Lower lobe of right lung (tissue), 2 donors: ENCODE data around the gene RALGPS2. TPM values are rescaled to one million over a fixed set of nuclear protein-coding genes. Genes with fewer than 3 reads are reported as not detected.
"Not testable (repeated sequence)": the region's sequence is repeated elsewhere in the genome, so short reads cannot be mapped to it uniquely, and the experiment has no call there.

Experiments
- ATAC-seq, 2 donors: fragments of 200-7000 bp; cut with Tn5 transposase; one replicate each; pipeline ENCODE4 v1.9.1; 2020 to 2022; ENCODE audit warnings: mild to moderate bottlenecking in 2 of 2, moderate library complexity in 2 of 2
- DNase-seq: peaks from one replicate; pipeline ENCODE4 v3.0.0-alpha.2; 2020
- H3K27ac ChIP-seq: fragments of 200-600 bp; one replicate; pipeline ENCODE4 v1.8.0; 2022
- H3K27me3 ChIP-seq: fragments of 200-600 bp; one replicate; pipeline ENCODE4 v1.8.0; 2022; ENCODE audit warnings: low read depth
- H3K36me3 ChIP-seq: fragments of 200-600 bp; one replicate; pipeline ENCODE4 v1.8.0; 2022; ENCODE audit warnings: mild to moderate bottlenecking
- H3K4me1 ChIP-seq: fragments of 200-600 bp; one replicate; pipeline ENCODE4 v1.8.0; 2022
- H3K4me3 ChIP-seq: fragments of 200-600 bp; one replicate; pipeline ENCODE4 v1.8.0; 2022; ENCODE audit warnings: mild to moderate bottlenecking
- H3K9me3 ChIP-seq: fragments of 200-600 bp; one replicate; pipeline ENCODE4 v1.8.0; 2022
- intact Hi-C: fragments of 100-400 bp; cut with DNase I; formaldehyde crosslinking; loops from one replicate; pipeline ENCODE4 v1.11.0; 2022
- total RNA-seq: library from RNA; stranded (reverse); fragmentation: NEBNext Ultra II Directional; extraction: Animal tissue kit (Norgen Biotek cat#: 25700); gene quantifications from one replicate; pipeline ENCODE4 v1.2.1, GENCODE V29; 2021
- TF ChIP-seq, protein P1 (sequence below): fragments of 200-600 bp; IDR thresholded peaks from one replicate; pipeline ENCODE4 v1.8.0; 2022; ENCODE audit warnings: antibody characterized with exemption, mild to moderate bottlenecking
- donor health status: DM: no; HTN: yes; CAD: no; lungs with severe emphysema.

Gene RALGPS2
- total RNA-seq, 1 donor from 2014 or later: 7.5 TPM

DNA sequence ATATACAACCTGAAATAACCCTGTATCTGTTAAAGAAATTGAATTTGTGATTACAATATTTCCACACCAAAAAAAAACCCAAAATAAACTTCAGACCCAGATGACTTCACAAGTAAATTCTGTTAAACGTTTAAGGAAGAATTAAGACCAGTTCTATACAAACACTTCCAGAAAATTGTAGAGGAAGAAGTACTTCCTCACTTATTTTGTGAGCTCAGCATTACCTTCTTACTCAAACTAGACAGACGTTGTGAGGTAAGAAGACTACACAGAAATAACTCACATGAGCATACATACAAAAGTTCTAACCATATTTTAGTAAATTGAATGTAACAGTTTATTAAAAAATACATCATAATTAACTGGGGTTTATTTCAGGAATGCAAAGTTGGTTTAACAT, 18.8 kb downstream of the RALGPS2 start:
- H3K36me3 ChIP-seq: no peaks in the 10 kb centered on the region
- DNase-seq: no peak
- no peaks in the 10 kb centered on the region for H3K27me3 ChIP-seq
- intact Hi-C loops: no loop called here
- H3K4me3 ChIP-seq: no peak overlapping the region
- no peak for ATAC-seq
- no peaks in the 10 kb centered on the region for H3K9me3 ChIP-seq
- H3K4me1 ChIP-seq: no peaks in the 10 kb centered on the region
- TF ChIP-seq, protein P1, sequence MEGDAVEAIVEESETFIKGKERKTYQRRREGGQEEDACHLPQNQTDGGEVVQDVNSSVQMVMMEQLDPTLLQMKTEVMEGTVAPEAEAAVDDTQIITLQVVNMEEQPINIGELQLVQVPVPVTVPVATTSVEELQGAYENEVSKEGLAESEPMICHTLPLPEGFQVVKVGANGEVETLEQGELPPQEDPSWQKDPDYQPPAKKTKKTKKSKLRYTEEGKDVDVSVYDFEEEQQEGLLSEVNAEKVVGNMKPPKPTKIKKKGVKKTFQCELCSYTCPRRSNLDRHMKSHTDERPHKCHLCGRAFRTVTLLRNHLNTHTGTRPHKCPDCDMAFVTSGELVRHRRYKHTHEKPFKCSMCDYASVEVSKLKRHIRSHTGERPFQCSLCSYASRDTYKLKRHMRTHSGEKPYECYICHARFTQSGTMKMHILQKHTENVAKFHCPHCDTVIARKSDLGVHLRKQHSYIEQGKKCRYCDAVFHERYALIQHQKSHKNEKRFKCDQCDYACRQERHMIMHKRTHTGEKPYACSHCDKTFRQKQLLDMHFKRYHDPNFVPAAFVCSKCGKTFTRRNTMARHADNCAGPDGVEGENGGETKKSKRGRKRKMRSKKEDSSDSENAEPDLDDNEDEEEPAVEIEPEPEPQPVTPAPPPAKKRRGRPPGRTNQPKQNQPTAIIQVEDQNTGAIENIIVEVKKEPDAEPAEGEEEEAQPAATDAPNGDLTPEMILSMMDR: no peak
- no peak overlapping the region for H3K27ac ChIP-seq

GRCh38 chr1:178745260-178745659, 20.2 kb downstream of the RALGPS2 start:
- TF ChIP-seq, protein P1: no peak
- no peak for DNase-seq
- Histone ChIP-seq H3K4me1 (no peaks in the 10 kb centered on the region), H3K27ac (no peak overlapping the region), H3K36me3 (no peaks in the 10 kb centered on the region), H3K27me3 (no peaks in the 10 kb centered on the region), H3K4me3 (no peak overlapping the region), H3K9me3 (no peaks in the 10 kb centered on the region)
- no peak for ATAC-seq
- intact Hi-C loops: no loop called here

- intact Hi-C loops: no loop called here
- no peaks in the 10 kb centered on the region for H3K9me3 ChIP-seq
Measured at GRCh38 chr1:178746345-178746744, 21.3 kb downstream of the RALGPS2 start.

GRCh38 chr1:178747361-178747760, 22.3 kb downstream of the RALGPS2 start:
- H3K4me1 ChIP-seq, H3K9me3 ChIP-seq, H3K27ac ChIP-seq, H3K36me3 ChIP-seq, H3K27me3 ChIP-seq, ATAC-seq, DNase-seq, H3K4me3 ChIP-seq, intact Hi-C loops: not testable (repeated sequence)

More at GRCh38 chr1:178746345-178746744, 21.3 kb downstream of the RALGPS2 start:
- DNase-seq: no peak
- no peak for ATAC-seq
- Histone ChIP-seq H3K4me3 (no peak overlapping the region), H3K36me3 (no peaks in the 10 kb centered on the region), H3K27me3 (no peaks in the 10 kb centered on the region), H3K4me1 (no peaks in the 10 kb centered on the region), H3K27ac (no peak overlapping the region)
- TF ChIP-seq, protein P1: no peak

GRCh38 chr1:178749581-178750166, 24.6 kb downstream of the RALGPS2 start:
- no peak overlapping the region for H3K4me3 ChIP-seq
- no peak overlapping the region for H3K27ac ChIP-seq
- intact Hi-C loops: loop anchor here (5.0 kb wide), 1 partner anchor 207 kb away; no protein-coding TSS in a partner anchor
- H3K9me3 ChIP-seq: no peaks in the 10 kb centered on the region
- ATAC-seq: no peak
- TF ChIP-seq, protein P1: no peak
- no peaks in the 10 kb centered on the region for H3K36me3 ChIP-seq
- no peaks in the 10 kb centered on the region for H3K4me1 ChIP-seq
- no peak for DNase-seq
- no peaks in the 10 kb centered on the region for H3K27me3 ChIP-seq

GRCh38 chr1:178751046-178751445, 26.0 kb downstream of the RALGPS2 start:
- TF ChIP-seq, protein P1: no peak
- intact Hi-C loops: loop anchor here (5.0 kb wide), 1 partner anchor 209 kb away; no protein-coding TSS in a partner anchor
- Histone ChIP-seq H3K36me3 (no peaks in the 10 kb centered on the region), H3K27me3 (no peaks in the 10 kb centered on the region), H3K27ac (no peak overlapping the region), H3K4me1 (no peaks in the 10 kb centered on the region), H3K4me3 (no peak overlapping the region), H3K9me3 (no peaks in the 10 kb centered on the region)
- no peak for DNase-seq
- no peak for ATAC-seq
